IPS-18c (cell line): Measurements from ENCODE around the gene SLC17A7.
A peak's percentile ranks its signal among the peaks of the same experiment; 100 is the strongest.
"Not testable (repeated sequence)": the region's sequence is repeated elsewhere in the genome, so short reads cannot be mapped to it uniquely, and the experiment has no call there.

Source experiments
- H3K4me3 ChIP-seq: 2 replicates; pipeline ENCODE4 v1.7.0; 2013; ENCODE audit warnings: low read depth, mild to moderate bottlenecking, low read length, moderate library complexity; ENCODE audit not compliant: insufficient read depth
- H3K9me3 ChIP-seq: one replicate; pipeline ENCODE4 v1.6.1; 2013; ENCODE audit warnings: mild to moderate bottlenecking, low read length, moderate library complexity; ENCODE audit not compliant: control insufficient read depth, insufficient read depth

Gene SLC17A7

GRCh38 chr19:49473868-49474541 is 32.7 kb upstream of the SLC17A7 start, which contains the start of gene FLT3LG:
FLT3LG (plus strand) TSS chr19:49474215; CDS start chr19:49474640, 425 bp downstream.
- peak within 1 kb of the TSS; percentile 46 for H3K4me3 ChIP-seq
- no peaks in the 10 kb centered on the region for H3K9me3 ChIP-seq

- not testable (repeated sequence) for H3K9me3 ChIP-seq, H3K4me3 ChIP-seq
Observed at GRCh38 chr19:49473501-49473867, 32.2 kb upstream of the SLC17A7 start.

GRCh38 chr19:49472936-49473335 is 31.6 kb upstream of the SLC17A7 start:
- Histone ChIP-seq H3K4me3 (no peak overlapping the region), H3K9me3 (no peaks in the 10 kb centered on the region)

GRCh38 chr19:49470615-49470978 is 29.3 kb upstream of the SLC17A7 start:
- Histone ChIP-seq H3K9me3 (no peaks in the 10 kb centered on the region), H3K4me3 (no peak overlapping the region)

GRCh38 chr19:49469828-49470614 is 28.7 kb upstream of the SLC17A7 start:
- Histone ChIP-seq H3K9me3 (no peaks in the 10 kb centered on the region), H3K4me3 (no peak overlapping the region)

GRCh38 chr19:49468746-49469447 is 27.6 kb upstream of the SLC17A7 start:
- no peaks in the 10 kb centered on the region for H3K9me3 ChIP-seq
- no peak overlapping the region; the same call in 1 of the 2 replicates for H3K4me3 ChIP-seq

- Histone ChIP-seq H3K4me3 (no peak overlapping the region), H3K9me3 (no peaks in the 10 kb centered on the region)
Observed at GRCh38 chr19:49468199-49468598, 26.9 kb upstream of the SLC17A7 start.

- H3K9me3 ChIP-seq, result no peaks in the 10 kb centered on the region
- H3K4me3 ChIP-seq, result no peak overlapping the region
Observed at GRCh38 chr19:49465371-49465770, 24.0 kb upstream of the SLC17A7 start.

- Histone ChIP-seq H3K4me3 (no peak overlapping the region), H3K9me3 (no peaks in the 10 kb centered on the region)
Observed at GRCh38 chr19:49463960-49464740, 22.8 kb upstream of the SLC17A7 start.

GRCh38 chr19:49462492-49462891 is 21.2 kb upstream of the SLC17A7 start:
- Histone ChIP-seq H3K9me3 (no peaks in the 10 kb centered on the region), H3K4me3 (no peak overlapping the region)

GRCh38 chr19:49461656-49462055 is 20.3 kb upstream of the SLC17A7 start:
- no peak overlapping the region for H3K4me3 ChIP-seq

GRCh38 chr19:49461130-49461529 is 19.8 kb upstream of the SLC17A7 start:
- not testable (repeated sequence) for H3K4me3 ChIP-seq, H3K9me3 ChIP-seq

More at GRCh38 chr19:49461656-49462055, 20.3 kb upstream of the SLC17A7 start:
- H3K9me3 ChIP-seq, result no peaks in the 10 kb centered on the region

GRCh38 chr19:49459388-49459787 is 18.1 kb upstream of the SLC17A7 start:
- Histone ChIP-seq H3K4me3 (no peak overlapping the region), H3K9me3 (no peaks in the 10 kb centered on the region)

- H3K9me3 ChIP-seq, result no peaks in the 10 kb centered on the region
Observed at GRCh38 chr19:49458567-49458903, 17.2 kb upstream of the SLC17A7 start.

GRCh38 chr19:49456326-49456725 is 15.0 kb upstream of the SLC17A7 start:
- Histone ChIP-seq H3K9me3 (no peaks in the 10 kb centered on the region), H3K4me3 (no peak overlapping the region)

More at GRCh38 chr19:49458567-49458903, 17.2 kb upstream of the SLC17A7 start:
- H3K4me3 ChIP-seq, result no peak overlapping the region

- Histone ChIP-seq H3K9me3 (no peaks in the 10 kb centered on the region), H3K4me3 (no peak overlapping the region)
Observed at GRCh38 chr19:49455773-49456172, 14.4 kb upstream of the SLC17A7 start.

GRCh38 chr19:49453757-49454240 is 12.5 kb upstream of the SLC17A7 start:
- no peaks in the 10 kb centered on the region for H3K9me3 ChIP-seq
- peak overlapping the region; percentile 58 for H3K4me3 ChIP-seq
